COLO829 (cell line): ENCODE results near the gene FAM180B.
A peak's percentile ranks its signal among the peaks of the same experiment; 100 is the strongest.

Experiments used
- DNase-seq: peaks from one replicate; pipeline ENCODE4 v3.0.0; 2012; ENCODE audit warnings: low spot score

FAM180B gene

GRCh38 chr11:47569646-47570045, 16.8 kb upstream of the FAM180B start:
- DNase-seq, result no peak

- DNase-seq, result no peak
Measured at GRCh38 chr11:47570651-47571356, 15.7 kb upstream of the FAM180B start.

DNA sequence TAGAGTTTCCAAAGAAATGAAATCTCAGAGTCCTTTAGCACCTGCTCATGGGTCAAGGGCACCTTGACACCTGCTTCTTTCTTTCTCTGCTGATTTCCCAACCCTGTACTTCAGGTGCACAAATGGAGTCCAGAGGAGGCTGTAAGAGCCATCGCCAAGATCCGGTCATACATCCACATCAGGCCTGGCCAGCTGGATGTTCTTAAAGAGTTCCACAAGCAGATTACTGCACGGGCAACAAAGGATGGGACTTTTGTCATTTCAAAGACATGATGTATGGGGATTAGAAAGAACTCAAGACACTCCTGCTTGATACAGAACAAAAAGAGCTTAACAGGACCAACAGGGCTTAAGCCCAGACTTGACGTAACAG, 15.1 kb upstream of the FAM180B start:
- no peak for DNase-seq

GRCh38 chr11:47571895-47572294, 14.6 kb upstream of the FAM180B start:
- no peak for DNase-seq

DNA sequence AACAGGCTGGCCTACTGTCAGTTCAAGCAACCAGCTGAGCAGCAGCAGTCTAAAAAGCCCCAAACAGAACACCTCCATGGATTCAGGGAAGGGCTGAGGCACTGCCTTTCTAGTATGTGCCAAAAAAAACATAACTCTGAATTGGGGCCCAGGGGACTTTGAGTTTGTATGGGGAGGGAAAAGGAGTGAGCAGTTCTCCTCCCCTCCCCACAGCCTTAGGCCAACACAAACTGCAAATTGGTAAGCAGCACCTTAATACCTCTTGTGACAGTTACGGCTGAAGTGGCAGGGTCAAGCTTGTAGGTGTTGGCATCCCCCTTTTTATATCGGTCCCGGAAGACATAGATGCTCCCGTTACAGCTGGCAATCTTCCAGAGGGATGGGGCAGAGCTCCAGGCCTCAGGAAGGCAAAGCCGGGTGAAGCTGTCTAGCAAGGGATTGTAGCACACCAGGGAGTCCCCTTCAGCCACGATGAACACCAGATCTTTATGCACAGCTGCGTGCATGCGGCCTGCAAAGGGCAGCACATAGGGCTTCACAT, 13.7 kb upstream of the FAM180B start:
- no peak for DNase-seq

DNA sequence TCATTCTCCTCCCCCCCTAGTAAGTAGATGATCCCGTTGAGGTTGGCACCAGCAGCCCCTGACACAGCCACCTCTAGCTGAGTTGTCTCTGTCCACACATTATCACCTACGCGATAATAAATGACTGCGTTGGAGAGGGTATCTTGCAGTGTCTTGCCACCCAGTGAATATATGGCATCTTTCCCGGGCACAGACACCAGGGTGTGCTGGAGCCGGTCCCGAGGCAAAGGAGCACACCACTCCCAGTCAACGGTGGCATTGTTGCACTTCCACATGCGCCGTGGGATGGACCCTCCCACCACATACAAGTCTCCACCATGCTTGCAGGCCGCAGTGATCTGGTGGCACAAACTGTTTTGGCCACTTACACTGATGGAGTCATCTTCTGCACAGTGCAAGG, 13.2 kb upstream of the FAM180B start:
- DNase-seq, result no peak

GRCh38 chr11:47577460-47578041, 8.9 kb upstream of the FAM180B start:
- no peak for DNase-seq

DNA sequence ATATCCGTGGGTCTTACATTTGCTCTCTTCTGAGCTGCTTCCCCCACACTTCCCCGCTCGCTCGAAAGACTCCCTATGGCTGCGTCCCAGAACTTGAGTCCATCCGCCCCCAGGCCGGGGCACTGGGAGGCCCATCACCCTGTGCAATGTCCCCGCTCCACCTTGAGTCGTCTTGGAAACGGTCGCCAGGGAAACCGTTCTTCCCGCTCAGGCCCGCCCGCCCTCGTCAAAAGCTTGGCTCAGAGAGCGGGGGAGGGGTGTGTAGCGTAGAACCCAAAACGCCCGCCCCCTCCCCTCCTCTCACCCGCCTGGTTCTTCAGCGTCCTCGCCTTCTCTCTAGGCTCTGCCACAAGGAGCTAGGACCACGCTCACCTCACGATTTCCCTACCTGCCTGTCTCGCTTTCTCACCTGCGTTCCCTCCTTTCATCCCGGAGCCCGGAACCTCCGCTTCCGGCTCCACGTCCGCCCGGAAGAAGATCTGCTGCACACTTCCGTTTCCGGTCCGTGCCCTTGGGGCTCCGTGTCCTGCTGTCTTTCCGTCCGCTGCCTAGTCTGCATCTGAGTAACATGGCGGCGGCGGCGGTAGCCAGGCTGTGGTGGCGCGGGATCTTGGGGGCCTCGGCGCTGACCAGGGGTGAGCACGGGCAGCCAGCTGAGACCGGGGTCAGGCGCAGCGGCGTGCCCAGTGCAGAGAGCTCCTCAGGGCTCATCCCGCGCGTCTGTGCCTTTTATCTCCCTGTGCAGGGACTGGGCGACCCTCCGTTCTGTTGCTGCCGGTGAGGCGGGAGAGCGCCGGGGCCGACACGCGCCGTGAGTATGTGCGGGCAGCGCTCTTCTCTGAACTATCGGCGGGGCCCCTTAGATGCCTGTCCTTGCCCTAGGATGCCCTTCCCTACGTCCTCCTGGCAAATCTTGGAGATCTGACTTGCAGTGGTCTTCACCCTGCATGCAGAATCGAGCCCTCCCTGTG, 7.7 kb upstream of the FAM180B start, which contains the start of the genes KBTBD4 and NDUFS3:
Gene KBTBD4, minus strand, starts transcription at position 447 of the 971 bp plus-strand sequence. Its CDS starts 19 bp downstream, at position 428.
Gene NDUFS3, plus strand, starts transcription at position 551 of the 971 bp plus-strand sequence. Its CDS starts 18 bp downstream, at position 569.
- peak; percentile 95 for DNase-seq

- no peak for DNase-seq
Measured at GRCh38 chr11:47583844-47584243, 2.6 kb upstream of the FAM180B start.

DNA sequence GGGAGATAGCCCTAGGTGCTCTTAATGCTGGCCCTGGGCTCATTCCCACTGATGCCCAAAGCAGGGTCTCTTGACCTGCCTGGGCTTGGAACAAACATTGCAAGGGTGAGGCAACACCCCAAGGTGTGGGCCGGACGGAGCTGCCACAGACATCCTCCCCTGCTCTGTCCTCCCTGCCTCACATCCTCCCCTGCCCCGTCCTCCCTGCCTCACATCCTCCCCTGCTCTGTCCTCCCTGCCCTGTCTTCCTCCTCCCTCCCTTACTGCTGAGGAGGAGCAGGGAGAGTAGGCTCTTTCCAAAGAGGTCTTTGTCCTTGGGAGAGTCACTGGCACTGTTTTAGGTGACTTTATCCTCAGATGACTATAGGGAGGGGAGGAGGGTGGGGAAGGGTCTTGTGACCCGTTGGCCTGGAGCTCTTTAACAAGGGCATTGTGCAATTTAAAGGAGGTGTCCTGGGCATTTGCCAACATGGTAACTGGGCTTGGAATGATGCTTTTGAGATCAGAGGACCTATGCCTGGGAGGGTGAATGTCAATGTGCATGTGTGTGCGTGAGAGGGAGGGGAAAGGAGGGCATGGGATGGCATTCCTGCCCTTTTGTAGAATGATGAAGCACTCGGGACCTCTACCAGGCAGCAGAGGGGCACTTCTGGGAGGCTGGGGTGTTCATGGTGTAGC, 700 bp downstream of the FAM180B start:
- DNase-seq, result peak; percentile 74

- DNase-seq, result peak; percentile 41
Measured at GRCh38 chr11:47587723-47588326, 1.3 kb downstream of the FAM180B start.

DNA sequence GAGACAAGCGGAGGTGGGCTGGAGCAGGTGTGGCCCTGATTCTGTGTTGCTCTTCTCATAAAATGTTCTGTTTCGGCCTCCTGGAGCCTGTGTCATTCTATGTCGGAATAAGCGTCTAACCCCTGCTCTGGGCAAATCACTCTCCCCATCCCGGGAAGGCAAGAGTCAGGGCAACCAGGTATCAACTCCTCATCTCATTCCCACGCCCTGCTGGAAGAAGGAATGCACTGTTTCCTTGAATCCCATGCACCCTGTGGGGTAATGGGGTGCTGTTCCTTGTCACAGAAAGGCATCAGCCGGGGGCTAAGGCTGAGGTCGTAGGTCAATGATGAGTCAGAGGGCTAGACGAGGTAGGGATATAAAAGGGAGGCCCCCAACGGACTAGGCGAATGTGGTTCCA, 2.6 kb downstream of the FAM180B start:
- no peak for DNase-seq

DNA sequence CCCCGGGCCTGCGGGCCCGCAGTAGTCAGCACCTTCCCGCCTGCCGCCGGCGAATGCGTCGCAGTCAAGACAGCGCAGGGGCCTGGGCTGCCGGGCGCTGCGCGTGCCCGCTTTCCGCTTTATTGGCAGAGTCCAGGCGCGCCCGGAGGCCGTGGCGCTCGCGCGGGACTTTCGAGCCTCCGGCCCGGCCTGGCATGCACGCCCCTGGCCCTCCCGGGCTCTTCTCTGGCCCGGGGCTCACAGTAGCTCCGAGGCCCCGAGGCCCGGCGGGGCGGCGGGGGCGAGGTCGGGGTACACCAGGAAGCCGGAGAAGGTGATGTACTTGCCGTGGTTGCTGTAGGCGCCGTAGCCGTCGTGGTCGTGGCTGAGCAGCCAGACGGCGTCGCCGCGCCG, 3.1 kb downstream of the FAM180B start:
- DNase-seq, result no peak

GRCh38 chr11:47589977-47590861, 3.7 kb downstream of the FAM180B start:
- DNase-seq, result no peak

GRCh38 chr11:47591764-47592163, 5.3 kb downstream of the FAM180B start:
- no peak for DNase-seq

- no peak for DNase-seq
Measured at GRCh38 chr11:47592251-47592650, 5.8 kb downstream of the FAM180B start.

GRCh38 chr11:47592970-47593369, 6.5 kb downstream of the FAM180B start:
- no peak for DNase-seq

- no peak for DNase-seq
Measured at GRCh38 chr11:47593492-47593933, 7.0 kb downstream of the FAM180B start.

GRCh38 chr11:47593934-47594855, 7.7 kb downstream of the FAM180B start, which contains the start of gene C1QTNF4:
Gene C1QTNF4 (minus strand): TSS chr11:47594411. CDS start chr11:47590810, 3,601 bp downstream.
- DNase-seq, result no peak
